Stimulated activated naive CD8-positive, alpha-beta T cell treated with anti-CD3 and anti-CD28 coated beads, Interleukin-15, Interleukin-2, amounts not matched to agents 100 U/mL and 50 U/mL, for 24 hours (primary cell): Measurements from ENCODE around the gene SLC25A42.
"Not testable (repeated sequence)": the region's sequence is repeated elsewhere in the genome, so short reads cannot be mapped to it uniquely, and the experiment has no call there.

Experiments
- ATAC-seq: fragments of 150-1000 bp; cut with Tn5 transposase; one replicate; pipeline ENCODE4 v1.10.0; 2021
- DNase-seq: peaks from one replicate; pipeline ENCODE4 v3.0.0; 2021

The SLC25A42 gene

GRCh38 chr19:19135713-19136112, 71.9 kb downstream of the SLC25A42 start:
- not testable (repeated sequence) for ATAC-seq, DNase-seq

GRCh38 chr19:19137556-19138108, 73.8 kb downstream of the SLC25A42 start:
- no peak for ATAC-seq
- peak; percentile 22 for DNase-seq

- peak; percentile 100 for ATAC-seq
Measured at GRCh38 chr19:19138109-19138981, 74.6 kb downstream of the SLC25A42 start, which contains the start of gene TMEM161A. Gene TMEM161A, minus strand, starts transcription at chr19:19138478. Its CDS starts 50 bp downstream, at chr19:19138428.

GRCh38 chr19:19139876-19140229, 76.1 kb downstream of the SLC25A42 start:
- no peak for ATAC-seq
- DNase-seq = no peak

More at GRCh38 chr19:19138109-19138981, 74.6 kb downstream of the SLC25A42 start, which contains the start of gene TMEM161A:
- DNase-seq = peak; percentile 96

- DNase-seq (no peak), ATAC-seq (no peak)
Measured at GRCh38 chr19:19140476-19140875, 76.7 kb downstream of the SLC25A42 start.

GRCh38 chr19:19142347-19142746, 78.6 kb downstream of the SLC25A42 start:
- ATAC-seq (no peak), DNase-seq (no peak)

GRCh38 chr19:19145281-19145680, 81.5 kb downstream of the SLC25A42 start:
- ATAC-seq (no peak), DNase-seq (no peak)

- peak; percentile 92 for DNase-seq
- ATAC-seq = peak; percentile 78
Measured at GRCh38 chr19:19145684-19146608, 82.2 kb downstream of the SLC25A42 start.

GRCh38 chr19:19146865-19147264, 83.1 kb downstream of the SLC25A42 start:
- DNase-seq (no peak), ATAC-seq (no peak)

- no peak for ATAC-seq
Measured at GRCh38 chr19:19147344-19147743, 83.5 kb downstream of the SLC25A42 start.

GRCh38 chr19:19148504-19148903, 84.7 kb downstream of the SLC25A42 start:
- ATAC-seq, DNase-seq: not testable (repeated sequence)

More at GRCh38 chr19:19147344-19147743, 83.5 kb downstream of the SLC25A42 start:
- no peak for DNase-seq

- no peak for DNase-seq
- ATAC-seq = no peak
Measured at GRCh38 chr19:19149435-19149834, 85.6 kb downstream of the SLC25A42 start.

GRCh38 chr19:19151418-19151817, 87.6 kb downstream of the SLC25A42 start:
- DNase-seq = no peak
- ATAC-seq = no peak

- no peak for DNase-seq
- no peak for ATAC-seq
Measured at GRCh38 chr19:19152668-19153384, 89.0 kb downstream of the SLC25A42 start.

GRCh38 chr19:19154768-19155494, 91.1 kb downstream of the SLC25A42 start:
- DNase-seq (no peak), ATAC-seq (no peak)

- ATAC-seq (no peak), DNase-seq (no peak)
Measured at GRCh38 chr19:19155495-19156219, 91.9 kb downstream of the SLC25A42 start.

GRCh38 chr19:19157808-19158207, 94.0 kb downstream of the SLC25A42 start:
- ATAC-seq = no peak

GRCh38 chr19:19159534-19159933, 95.7 kb downstream of the SLC25A42 start:
- ATAC-seq (no peak), DNase-seq (no peak)

More at GRCh38 chr19:19157808-19158207, 94.0 kb downstream of the SLC25A42 start:
- no peak for DNase-seq

GRCh38 chr19:19160461-19161035, 96.8 kb downstream of the SLC25A42 start:
- no peak for ATAC-seq
- peak; percentile 18 for DNase-seq

GRCh38 chr19:19162495-19162894, 98.7 kb downstream of the SLC25A42 start:
- DNase-seq (no peak), ATAC-seq (no peak)
